Body of pancreas (tissue), 4 donors: Measurements from ENCODE around the gene POLH.

Experiments
- POLR2A ChIP-seq, 3 donors: fragments of 450-650 bp; IDR thresholded peaks; one replicate each; pipeline ENCODE4 v1.6.1; 2016; ENCODE audit warnings: antibody characterized with exemption in 3 of 3, mild to moderate bottlenecking in 2 of 3
- TF ChIP-seq, protein P1 (sequence below), 7 experiments: fragments of 450-650 bp in 4 of 7; fragments of 200-600 bp in 3 of 7; sonication (generic) in 3 of 7; IDR thresholded peaks; one replicate each; pipeline ENCODE4 v1.5.1; 2016 to 2019; ENCODE audit warnings: antibody characterized with exemption in 7 of 7

DNA sequence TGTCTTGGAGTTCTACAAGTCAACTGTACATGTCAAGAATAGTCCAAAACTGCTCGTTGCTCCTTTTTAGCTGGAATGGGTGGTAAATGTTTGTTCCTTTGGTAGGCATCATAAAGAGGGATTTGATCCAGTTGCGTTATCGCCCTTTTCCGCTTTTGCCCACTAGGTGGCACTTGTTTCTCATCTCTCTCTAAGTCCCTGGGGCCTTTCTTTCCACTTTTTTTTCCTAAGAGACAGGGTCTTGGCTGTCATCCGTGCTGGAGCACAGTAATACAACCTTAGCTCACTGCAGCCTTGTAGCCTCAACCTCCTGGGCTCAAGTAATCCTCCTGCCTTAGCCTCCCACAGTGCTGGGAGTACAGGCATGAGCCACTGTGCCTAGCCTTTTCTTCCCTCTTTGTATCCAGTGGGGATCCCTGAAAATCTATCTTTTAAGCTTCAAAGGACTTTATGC is 32.4 kb downstream of the POLH start:
- TF ChIP-seq, protein P1, sequence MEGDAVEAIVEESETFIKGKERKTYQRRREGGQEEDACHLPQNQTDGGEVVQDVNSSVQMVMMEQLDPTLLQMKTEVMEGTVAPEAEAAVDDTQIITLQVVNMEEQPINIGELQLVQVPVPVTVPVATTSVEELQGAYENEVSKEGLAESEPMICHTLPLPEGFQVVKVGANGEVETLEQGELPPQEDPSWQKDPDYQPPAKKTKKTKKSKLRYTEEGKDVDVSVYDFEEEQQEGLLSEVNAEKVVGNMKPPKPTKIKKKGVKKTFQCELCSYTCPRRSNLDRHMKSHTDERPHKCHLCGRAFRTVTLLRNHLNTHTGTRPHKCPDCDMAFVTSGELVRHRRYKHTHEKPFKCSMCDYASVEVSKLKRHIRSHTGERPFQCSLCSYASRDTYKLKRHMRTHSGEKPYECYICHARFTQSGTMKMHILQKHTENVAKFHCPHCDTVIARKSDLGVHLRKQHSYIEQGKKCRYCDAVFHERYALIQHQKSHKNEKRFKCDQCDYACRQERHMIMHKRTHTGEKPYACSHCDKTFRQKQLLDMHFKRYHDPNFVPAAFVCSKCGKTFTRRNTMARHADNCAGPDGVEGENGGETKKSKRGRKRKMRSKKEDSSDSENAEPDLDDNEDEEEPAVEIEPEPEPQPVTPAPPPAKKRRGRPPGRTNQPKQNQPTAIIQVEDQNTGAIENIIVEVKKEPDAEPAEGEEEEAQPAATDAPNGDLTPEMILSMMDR (IDR thresholded peaks at IDR 0.05), result peak; percentile 64 to 76 (median 68)
- no peak for TF ChIP-seq POLR2A (IDR thresholded peaks at IDR 0.05)
